HG02870 (cell line): Measurements from ENCODE around the gene KCNS3.
"Not testable (repeated sequence)": the region's sequence is repeated elsewhere in the genome, so short reads cannot be mapped to it uniquely, and the experiment has no call there.

ENCODE experiments used
- ATAC-seq: cut with Tn5 transposase; IDR thresholded peaks from one replicate; pipeline ENCODE4 v1.9.1; 2021; ENCODE audit warnings: mild to moderate bottlenecking, moderate library complexity; ENCODE audit not compliant: unreplicated experiment

KCNS3 gene

GRCh38 chr2:17936599-17936998, 58.1 kb downstream of the KCNS3 start:
- no peak for ATAC-seq

GRCh38 chr2:17940091-17940630, 61.7 kb downstream of the KCNS3 start:
- ATAC-seq: no peak

- no peak for ATAC-seq
Measured at GRCh38 chr2:17943444-17943843, 65.0 kb downstream of the KCNS3 start.

- ATAC-seq: no peak
Measured at GRCh38 chr2:17947113-17947512, 68.6 kb downstream of the KCNS3 start.

GRCh38 chr2:17950006-17950405, 71.5 kb downstream of the KCNS3 start:
- ATAC-seq: no peak

GRCh38 chr2:17951563-17951962, 73.1 kb downstream of the KCNS3 start:
- ATAC-seq: no peak

GRCh38 chr2:17958466-17959092, 80.1 kb downstream of the KCNS3 start:
- ATAC-seq: no peak

GRCh38 chr2:17959356-17959755, 80.9 kb downstream of the KCNS3 start:
- no peak for ATAC-seq

GRCh38 chr2:17959833-17960232, 81.4 kb downstream of the KCNS3 start:
- peak; percentile 77 for ATAC-seq

- ATAC-seq: no peak
Measured at GRCh38 chr2:17960925-17961324, 82.5 kb downstream of the KCNS3 start.

GRCh38 chr2:17961789-17962188, 83.3 kb downstream of the KCNS3 start:
- ATAC-seq: no peak

GRCh38 chr2:17962876-17963275, 84.4 kb downstream of the KCNS3 start:
- no peak for ATAC-seq

GRCh38 chr2:17963571-17963970, 85.1 kb downstream of the KCNS3 start:
- not testable (repeated sequence) for ATAC-seq

GRCh38 chr2:17965196-17965595, 86.7 kb downstream of the KCNS3 start:
- no peak for ATAC-seq

GRCh38 chr2:17966798-17967197, 88.3 kb downstream of the KCNS3 start:
- no peak for ATAC-seq

- ATAC-seq: no peak
Measured at GRCh38 chr2:17969661-17970060, 91.2 kb downstream of the KCNS3 start.

- no peak for ATAC-seq
Measured at GRCh38 chr2:17971531-17972125, 93.2 kb downstream of the KCNS3 start.

GRCh38 chr2:17972991-17973390, 94.5 kb downstream of the KCNS3 start:
- no peak for ATAC-seq

GRCh38 chr2:17975401-17975800, 96.9 kb downstream of the KCNS3 start:
- ATAC-seq: no peak

GRCh38 chr2:17976871-17977746, 98.6 kb downstream of the KCNS3 start:
- ATAC-seq: no peak

GRCh38 chr2:17979707-17980106, 101.2 kb downstream of the KCNS3 start:
- ATAC-seq: no peak

GRCh38 chr2:17981936-17982335, 103.5 kb downstream of the KCNS3 start:
- no peak for ATAC-seq
